ENCODE results near the gene PIK3CB. TPM values are rescaled to one million over a fixed set of nuclear protein-coding genes. Genes with fewer than 3 reads are reported as not detected.
"Not testable (repeated sequence)": the region's sequence is repeated elsewhere in the genome, so short reads cannot be mapped to it uniquely, and the experiment has no call there.

The PIK3CB gene
- total RNA-seq, 6 experiments from 2014 or later: 12.6 to 18.3 (median 15.8) TPM

DNA sequence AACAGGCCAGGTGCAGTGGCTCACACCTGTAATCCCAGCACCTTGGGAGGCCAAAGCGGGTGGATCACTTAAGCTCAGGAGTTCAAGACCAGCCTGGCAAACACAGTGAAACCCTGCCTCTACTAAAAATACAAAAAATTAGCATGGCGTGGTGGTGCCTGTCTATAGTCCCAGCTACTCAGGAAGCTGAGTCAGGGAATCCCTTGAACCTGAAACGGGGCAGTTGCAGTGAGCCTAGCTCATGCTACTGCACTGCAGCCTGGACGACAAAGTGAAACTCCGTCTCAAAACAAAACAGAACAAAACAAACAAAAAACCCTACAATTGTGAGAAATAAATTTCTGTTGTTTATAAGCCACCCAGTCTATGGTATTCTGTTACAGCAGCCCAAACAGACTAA, 94.7 kb downstream of the PIK3CB start:
- Mint-ChIP-seq H3K4me3 (no peak overlapping the region), H3K9me3 (no peaks in the 10 kb centered on the region), H3K4me1 (ENCODE audit: low read depth) (peaks cover 9% of the 10 kb centered on the region), H3K27ac (no peak overlapping the region), H3K27me3 (ENCODE audit: insufficient read depth) (no peaks in the 10 kb centered on the region), H3K36me3 (ENCODE audit: low read depth) (peaks cover 6% of the 10 kb centered on the region)
- TF ChIP-seq, protein P1, sequence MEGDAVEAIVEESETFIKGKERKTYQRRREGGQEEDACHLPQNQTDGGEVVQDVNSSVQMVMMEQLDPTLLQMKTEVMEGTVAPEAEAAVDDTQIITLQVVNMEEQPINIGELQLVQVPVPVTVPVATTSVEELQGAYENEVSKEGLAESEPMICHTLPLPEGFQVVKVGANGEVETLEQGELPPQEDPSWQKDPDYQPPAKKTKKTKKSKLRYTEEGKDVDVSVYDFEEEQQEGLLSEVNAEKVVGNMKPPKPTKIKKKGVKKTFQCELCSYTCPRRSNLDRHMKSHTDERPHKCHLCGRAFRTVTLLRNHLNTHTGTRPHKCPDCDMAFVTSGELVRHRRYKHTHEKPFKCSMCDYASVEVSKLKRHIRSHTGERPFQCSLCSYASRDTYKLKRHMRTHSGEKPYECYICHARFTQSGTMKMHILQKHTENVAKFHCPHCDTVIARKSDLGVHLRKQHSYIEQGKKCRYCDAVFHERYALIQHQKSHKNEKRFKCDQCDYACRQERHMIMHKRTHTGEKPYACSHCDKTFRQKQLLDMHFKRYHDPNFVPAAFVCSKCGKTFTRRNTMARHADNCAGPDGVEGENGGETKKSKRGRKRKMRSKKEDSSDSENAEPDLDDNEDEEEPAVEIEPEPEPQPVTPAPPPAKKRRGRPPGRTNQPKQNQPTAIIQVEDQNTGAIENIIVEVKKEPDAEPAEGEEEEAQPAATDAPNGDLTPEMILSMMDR (IDR thresholded peaks at IDR 0.05): no peak
- DNase-seq: no peak

DNA sequence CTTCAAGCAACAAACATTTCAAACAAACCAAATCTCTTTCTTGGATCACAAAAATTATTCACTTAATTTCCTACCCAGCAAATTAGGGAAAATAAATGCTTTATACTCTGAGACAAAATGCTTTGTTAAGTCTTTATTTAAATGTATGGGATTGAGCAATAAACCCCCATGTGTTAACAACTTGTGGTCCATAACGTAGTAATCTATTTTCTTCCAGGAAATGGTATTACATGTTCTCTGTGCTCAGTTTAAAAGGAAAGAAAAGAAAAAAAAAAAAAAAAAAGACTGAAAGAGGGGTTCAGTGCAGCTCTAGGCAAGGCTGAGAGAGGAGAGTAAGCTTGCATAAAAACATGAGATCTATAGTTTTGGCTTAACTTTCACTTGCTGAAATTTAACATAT, 102.3 kb downstream of the PIK3CB start:
- peaks cover 2% of the 10 kb centered on the region; the same call in 1 of the 2 replicates for H3K27me3 Mint-ChIP-seq (ENCODE audit: insufficient read depth)

DNA sequence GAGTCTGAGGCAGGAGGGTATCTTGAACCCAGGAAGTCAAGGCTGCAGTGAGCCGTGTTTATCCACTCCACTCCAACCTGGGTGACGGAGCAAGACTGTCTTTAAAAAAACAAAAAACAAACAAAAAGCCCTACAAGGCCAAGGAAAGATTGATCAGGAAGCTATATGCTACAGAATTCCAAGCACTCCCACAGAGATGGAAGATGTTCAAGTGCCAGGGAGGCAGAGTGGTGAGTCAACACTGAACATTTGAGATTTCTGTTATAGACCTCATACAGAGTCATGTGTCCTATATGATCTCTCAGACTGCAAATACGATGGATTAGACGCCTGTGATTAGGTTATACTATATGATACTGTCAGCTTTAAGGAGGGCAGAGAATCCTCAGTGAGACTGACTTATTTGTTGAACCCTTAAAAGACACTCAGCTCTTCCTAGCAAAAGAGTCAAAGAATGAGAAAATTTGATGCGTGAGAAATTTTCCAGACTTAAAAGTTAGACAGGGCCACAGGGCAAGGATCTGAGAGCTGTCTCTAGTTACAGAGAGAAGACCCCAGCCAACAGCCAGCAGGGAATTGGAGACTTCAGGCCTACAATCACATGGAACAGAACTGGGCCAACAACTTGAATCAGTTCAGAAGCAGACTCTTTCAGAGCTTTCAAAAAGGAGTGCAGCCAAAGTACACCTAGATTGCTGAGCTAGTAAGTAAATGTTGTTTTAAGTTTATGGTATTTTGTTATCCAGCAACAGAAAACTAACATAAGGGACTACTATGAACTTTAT, 107.6 kb downstream of the PIK3CB start:
- H3K27ac Mint-ChIP-seq: no peak overlapping the region; the same call in 1 of the 2 replicates
- peaks cover 2% of the 10 kb centered on the region; the same call in 1 of the 2 replicates for H3K27me3 Mint-ChIP-seq (ENCODE audit: insufficient read depth)
- no peaks in the 10 kb centered on the region for H3K9me3 Mint-ChIP-seq
- H3K36me3 Mint-ChIP-seq (ENCODE audit: low read depth): no peaks in the 10 kb centered on the region
- no peak for DNase-seq
- no peak overlapping the region for H3K4me3 Mint-ChIP-seq
- H3K4me1 Mint-ChIP-seq (ENCODE audit: low read depth): peaks cover 13% of the 10 kb centered on the region
- TF ChIP-seq, protein P1 (IDR thresholded peaks at IDR 0.05): no peak

More for the DNA sequence above, 102.3 kb downstream of the PIK3CB start:
- H3K36me3 Mint-ChIP-seq (ENCODE audit: low read depth): no peaks in the 10 kb centered on the region
- no peak overlapping the region for H3K27ac Mint-ChIP-seq
- H3K9me3 Mint-ChIP-seq: no peaks in the 10 kb centered on the region
- peaks cover 5% of the 10 kb centered on the region for H3K4me1 Mint-ChIP-seq (ENCODE audit: low read depth)
- H3K4me3 Mint-ChIP-seq: no peak overlapping the region
- TF ChIP-seq, protein P1 (IDR thresholded peaks at IDR 0.05): no peak
- no peak for DNase-seq

DNA sequence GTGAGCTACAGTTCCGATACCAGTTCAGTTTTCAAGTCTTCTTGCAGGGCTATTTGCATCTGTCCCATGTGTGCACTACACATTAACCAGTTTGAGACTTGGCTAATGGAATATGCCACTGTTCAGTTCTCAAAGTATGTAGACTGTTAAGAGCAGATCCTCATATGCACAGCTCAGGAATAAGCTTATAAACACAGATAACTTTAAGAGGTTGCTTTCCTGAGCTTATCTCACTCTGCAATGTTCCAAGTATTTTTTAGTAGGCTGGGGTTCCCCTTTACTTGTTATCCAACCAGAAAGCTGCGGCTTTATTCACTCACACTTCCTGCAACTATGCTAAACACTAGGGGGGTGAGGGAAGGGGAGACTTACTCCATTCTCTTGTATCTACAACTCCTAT, 108.7 kb downstream of the PIK3CB start:
- H3K27ac Mint-ChIP-seq; H3K36me3 Mint-ChIP-seq (ENCODE audit: low read depth); H3K9me3 Mint-ChIP-seq; H3K27me3 Mint-ChIP-seq (ENCODE audit: insufficient read depth); DNase-seq; H3K4me3 Mint-ChIP-seq: not testable (repeated sequence)
- H3K4me1 Mint-ChIP-seq (ENCODE audit: low read depth): peaks cover 13% of the 10 kb centered on the region

DNA sequence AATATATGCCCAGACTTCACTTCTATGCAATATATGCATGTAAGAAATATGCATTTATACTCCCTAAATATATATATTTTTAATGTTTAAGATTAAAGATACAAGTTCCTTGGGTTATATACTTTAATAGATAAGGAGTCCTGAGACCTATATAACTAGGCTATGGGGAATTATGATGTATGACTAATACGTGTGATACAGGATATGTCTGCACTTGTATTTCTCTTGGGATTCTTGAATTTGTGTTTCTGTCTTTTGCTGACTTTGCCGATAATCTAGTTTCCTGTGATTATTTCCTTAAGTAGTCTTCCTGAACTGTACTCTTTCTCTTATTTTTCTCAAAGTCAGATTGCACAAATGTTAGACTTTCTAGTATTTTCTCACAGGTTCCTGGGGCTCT, 109.6 kb downstream of the PIK3CB start:
- H3K9me3 Mint-ChIP-seq: no peaks in the 10 kb centered on the region
- no peak overlapping the region for H3K4me3 Mint-ChIP-seq
- H3K4me1 Mint-ChIP-seq (ENCODE audit: low read depth): peaks cover 13% of the 10 kb centered on the region
- H3K36me3 Mint-ChIP-seq (ENCODE audit: low read depth): no peaks in the 10 kb centered on the region
- no peak overlapping the region for H3K27ac Mint-ChIP-seq
- no peak for DNase-seq
- TF ChIP-seq, protein P1 (IDR thresholded peaks at IDR 0.05): no peak
- H3K27me3 Mint-ChIP-seq (ENCODE audit: insufficient read depth): peaks cover 2% of the 10 kb centered on the region; the same call in 1 of the 2 replicates

DNA sequence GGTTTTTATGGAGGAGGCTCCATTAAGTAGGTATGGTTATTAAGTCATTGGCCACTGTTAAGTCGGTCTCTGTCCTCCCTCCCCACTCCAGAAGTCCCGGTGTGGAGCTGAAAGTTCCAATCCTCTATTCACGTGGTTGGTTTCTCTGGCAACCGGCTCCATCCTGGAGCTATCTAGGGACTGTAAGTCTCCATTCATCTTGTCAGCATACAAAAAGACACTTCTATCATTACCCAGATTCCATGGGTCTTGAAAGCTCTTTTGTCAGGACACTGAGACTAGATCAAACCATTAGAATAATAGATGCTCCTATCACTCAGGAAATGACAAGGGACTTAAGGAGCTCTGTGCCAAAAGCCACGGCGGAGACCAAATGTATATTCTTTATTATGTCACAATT, 110.3 kb downstream of the PIK3CB start:
- Mint-ChIP-seq H3K4me1 (ENCODE audit: low read depth) (peaks cover 12% of the 10 kb centered on the region), H3K27ac (no peak overlapping the region), H3K27me3 (ENCODE audit: insufficient read depth) (peaks cover under 1% of the 10 kb centered on the region; the same call in 1 of the 2 replicates), H3K36me3 (ENCODE audit: low read depth) (no peaks in the 10 kb centered on the region), H3K4me3 (no peak overlapping the region), H3K9me3 (no peaks in the 10 kb centered on the region)
- TF ChIP-seq, protein P1 (IDR thresholded peaks at IDR 0.05): no peak
- DNase-seq: no peak

All from HFFc6 (cell line).